ENCODE data around the gene TRMT2B.
"Not testable (repeated sequence)": the region's sequence is repeated elsewhere in the genome, so short reads cannot be mapped to it uniquely, and the experiment has no call there.

Gene TRMT2B

GRCh38 chrX:101051549-101052302 is at the start of gene TRMT2B:
TSS of gene TRMT2B (minus strand) at chrX:101052111. CDS start at chrX:101042289, 9,822 bp downstream.
- peak; percentile 70 for DNase-seq (ENCODE audit: low read depth)

- peak; percentile 87 for DNase-seq (ENCODE audit: low read depth)
Measured at GRCh38 chrX:101097546-101098453, 45.9 kb upstream of the TRMT2B start, which contains the start of gene CENPI. TSS of gene CENPI (plus strand) at chrX:101098204. CDS start at chrX:101101071, 2,867 bp downstream.

GRCh38 chrX:101091817-101092216 is 39.9 kb upstream of the TRMT2B start:
- DNase-seq (ENCODE audit: low read depth): no peak

GRCh38 chrX:101081231-101081630 is 29.3 kb upstream of the TRMT2B start:
- DNase-seq (ENCODE audit: low read depth): no peak

- DNase-seq (ENCODE audit: low read depth): no peak
Measured at GRCh38 chrX:101080326-101081124, 28.6 kb upstream of the TRMT2B start.

- no peak for DNase-seq (ENCODE audit: low read depth)
Measured at GRCh38 chrX:101079736-101080270, 27.9 kb upstream of the TRMT2B start.

GRCh38 chrX:101078716-101079598 is 27.0 kb upstream of the TRMT2B start, which contains the start of gene TMEM35A:
TSS of gene TMEM35A (plus strand) at chrX:101078879. CDS start at chrX:101079003, 124 bp downstream.
- DNase-seq (ENCODE audit: low read depth): peak; percentile 24

GRCh38 chrX:101071582-101071981 is 19.7 kb upstream of the TRMT2B start:
- DNase-seq (ENCODE audit: low read depth): no peak

GRCh38 chrX:101062176-101062575 is 10.3 kb upstream of the TRMT2B start:
- DNase-seq (ENCODE audit: low read depth): no peak

GRCh38 chrX:101057093-101057714 is 5.3 kb upstream of the TRMT2B start:
- DNase-seq (ENCODE audit: low read depth): peak; percentile 42

- not testable (repeated sequence) for DNase-seq (ENCODE audit: low read depth)
Measured at GRCh38 chrX:101056551-101056950, 4.6 kb upstream of the TRMT2B start.

- DNase-seq (ENCODE audit: low read depth): no peak
Measured at GRCh38 chrX:101051153-101051548, 760 bp downstream of the TRMT2B start.

- DNase-seq (ENCODE audit: low read depth): no peak
Measured at GRCh38 chrX:101040197-101040596, 11.7 kb downstream of the TRMT2B start.

- no peak for DNase-seq (ENCODE audit: low read depth)
Measured at GRCh38 chrX:101037231-101037630, 14.7 kb downstream of the TRMT2B start.

GRCh38 chrX:101029665-101030064 is 22.2 kb downstream of the TRMT2B start:
- no peak for DNase-seq (ENCODE audit: low read depth)

GRCh38 chrX:101028562-101028961 is 23.3 kb downstream of the TRMT2B start:
- peak; percentile 45 for DNase-seq (ENCODE audit: low read depth)

GRCh38 chrX:101025126-101025525 is 26.8 kb downstream of the TRMT2B start:
- DNase-seq (ENCODE audit: low read depth): no peak

GRCh38 chrX:101022020-101022419 is 29.9 kb downstream of the TRMT2B start:
- no peak for DNase-seq (ENCODE audit: low read depth)

- DNase-seq (ENCODE audit: low read depth): peak; percentile 62
Measured at GRCh38 chrX:101012031-101012430, 39.9 kb downstream of the TRMT2B start.

- DNase-seq (ENCODE audit: low read depth): peak; percentile 33
Measured at GRCh38 chrX:101009090-101009489, 42.8 kb downstream of the TRMT2B start.

Measured in amniotic epithelial cell (primary cell).